Activated naive CD8-positive, alpha-beta T cell treated with anti-CD3 and anti-CD28 coated beads, Interleukin-2, amount 10 ng/mL, durations not matched to agents 7 days and 5 days (primary cell): ENCODE data around the gene DDX28. TPM values are rescaled to one million over a fixed set of nuclear protein-coding genes. Genes with fewer than 3 reads are reported as not detected.

Experiments
- ATAC-seq: fragments of 150-1000 bp; cut with Tn5 transposase; one replicate; pipeline ENCODE4 v1.10.0; 2021; ENCODE audit warnings: low read depth, moderate library complexity
- POLR2A ChIA-PET: fragments of 350-600 bp; sonication (Branson Sonifier 250); formaldehyde crosslinking; loops from one replicate; lab custom pipeline; 2021; ENCODE audit warnings: antibody characterized with exemption; lab: Charles Lee
- DNase-seq: peaks from one replicate; pipeline ENCODE4 v3.0.0; 2021
- H3K27ac Mint-ChIP-seq: one replicate; pipeline ENCODE4 v1.8.0; 2022; ENCODE audit warnings: mild to moderate bottlenecking, mixed read lengths
- H3K27me3 Mint-ChIP-seq: one replicate; pipeline ENCODE4 v1.8.0; 2022; ENCODE audit warnings: mild to moderate bottlenecking, moderate library complexity, mixed read lengths
- H3K36me3 Mint-ChIP-seq: one replicate; pipeline ENCODE4 v1.8.0; 2021; ENCODE audit warnings: mild to moderate bottlenecking, mixed read lengths
- H3K4me1 Mint-ChIP-seq: one replicate; pipeline ENCODE4 v1.8.0; 2021; ENCODE audit warnings: mixed read lengths
- H3K4me3 Mint-ChIP-seq: one replicate; pipeline ENCODE4 v1.8.0; 2022; ENCODE audit warnings: mild to moderate bottlenecking, moderate library complexity, mixed read lengths
- H3K9me3 Mint-ChIP-seq: one replicate; pipeline ENCODE4 v1.8.0; 2021; ENCODE audit warnings: mixed read lengths
- total RNA-seq, 2 experiments: library from RNA; stranded (reverse); gene quantifications; one replicate each; pipeline ENCODE4 v1.2.3, GENCODE V29; 2021

The DDX28 gene, protein sequence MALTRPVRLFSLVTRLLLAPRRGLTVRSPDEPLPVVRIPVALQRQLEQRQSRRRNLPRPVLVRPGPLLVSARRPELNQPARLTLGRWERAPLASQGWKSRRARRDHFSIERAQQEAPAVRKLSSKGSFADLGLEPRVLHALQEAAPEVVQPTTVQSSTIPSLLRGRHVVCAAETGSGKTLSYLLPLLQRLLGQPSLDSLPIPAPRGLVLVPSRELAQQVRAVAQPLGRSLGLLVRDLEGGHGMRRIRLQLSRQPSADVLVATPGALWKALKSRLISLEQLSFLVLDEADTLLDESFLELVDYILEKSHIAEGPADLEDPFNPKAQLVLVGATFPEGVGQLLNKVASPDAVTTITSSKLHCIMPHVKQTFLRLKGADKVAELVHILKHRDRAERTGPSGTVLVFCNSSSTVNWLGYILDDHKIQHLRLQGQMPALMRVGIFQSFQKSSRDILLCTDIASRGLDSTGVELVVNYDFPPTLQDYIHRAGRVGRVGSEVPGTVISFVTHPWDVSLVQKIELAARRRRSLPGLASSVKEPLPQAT
- 10 to 100 TPM; 15.2 to 17.0 TPM for total RNA-seq

GRCh38 chr16:68022728-68023537 lies at the start of gene DDX28, which contains the start of gene DUS2:
Gene DDX28 (minus strand): TSS chr16:68023232. CDS start chr16:68023202, 30 bp downstream.
Gene DUS2 (plus strand): TSS chr16:68023284. CDS start chr16:68038024, 14,740 bp downstream.
- ATAC-seq: peak; percentile 93
- Mint-ChIP-seq H3K4me3 (peak within 1 kb of the TSS; percentile 97), H3K4me1 (peaks cover 25% of the 10 kb centered on the region), H3K27ac (peak within 1 kb of the TSS; percentile 97), H3K36me3 (peaks cover 21% of the 10 kb centered on the region), H3K9me3 (no peaks in the 10 kb centered on the region), H3K27me3 (no peaks in the 10 kb centered on the region)
- POLR2A ChIA-PET: interaction anchor here (0.5 to 3.8 kb wide), 23 partner anchors 8 to 346 kb away, joined by 3 to 76 read pairs (median 4); partner anchors contain the start of genes DPEP2 and PSMB10
- DNase-seq: peak; percentile 97

GRCh38 chr16:68072038-68072695 lies 49.1 kb upstream of the DDX28 start:
- POLR2A ChIA-PET: interaction anchor here (0.5 to 9.2 kb wide), 4 partner anchors 12 to 137 kb away, joined by 3 to 240 read pairs (median 4); partner anchors contain the start of gene NFATC3
- Mint-ChIP-seq H3K27ac (peak overlapping the region; percentile 12), H3K4me1 (peaks cover 70% of the 10 kb centered on the region), H3K36me3 (peaks cover 45% of the 10 kb centered on the region), H3K4me3 (no peak overlapping the region), H3K9me3 (no peaks in the 10 kb centered on the region), H3K27me3 (no peaks in the 10 kb centered on the region)
- DNase-seq: no peak
- ATAC-seq: no peak

DNA sequence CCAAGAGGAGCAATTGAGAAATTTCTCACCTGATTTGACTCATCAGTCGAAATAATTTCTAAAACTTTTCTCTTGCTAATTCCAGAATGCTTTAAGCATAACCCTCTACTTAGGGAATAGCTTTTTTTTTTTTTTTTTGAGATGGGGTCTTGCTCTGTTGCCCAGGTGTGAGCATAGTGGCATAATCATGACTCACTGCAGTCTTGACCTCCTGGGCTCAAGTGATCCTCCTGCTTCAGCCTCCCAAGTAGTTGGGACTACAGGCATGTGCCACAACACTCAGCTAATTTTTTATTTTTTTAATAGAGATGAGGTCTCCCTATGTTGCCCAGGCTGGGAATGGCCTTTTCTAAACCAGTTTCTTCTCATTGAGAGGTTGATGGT lies 48.5 kb upstream of the DDX28 start:
- no peaks in the 10 kb centered on the region for H3K27me3 Mint-ChIP-seq
- no peak for ATAC-seq
- peak overlapping the region; percentile 74 for H3K4me3 Mint-ChIP-seq
- DNase-seq: no peak
- POLR2A ChIA-PET: interaction anchor here (0.5 to 9.2 kb wide), 9 partner anchors 9 to 165 kb away, joined by 3 to 240 read pairs (median 3); partner anchors contain the start of genes NFATC3 and PSMB10
- H3K27ac Mint-ChIP-seq: peak overlapping the region; percentile 85
- peaks cover 44% of the 10 kb centered on the region for H3K36me3 Mint-ChIP-seq
- no peaks in the 10 kb centered on the region for H3K9me3 Mint-ChIP-seq
- H3K4me1 Mint-ChIP-seq: peaks cover 73% of the 10 kb centered on the region

- POLR2A ChIA-PET: interaction anchor here (0.6 to 9.2 kb wide), 12 partner anchors 9 to 198 kb away, joined by 3 to 240 read pairs (median 3); partner anchors contain the start of genes NFATC3 and PSMB10
- no peaks in the 10 kb centered on the region for H3K9me3 Mint-ChIP-seq
- peaks cover 40% of the 10 kb centered on the region for H3K36me3 Mint-ChIP-seq
- ATAC-seq: peak; percentile 3
- H3K27me3 Mint-ChIP-seq: no peaks in the 10 kb centered on the region
- DNase-seq: no peak
- peaks cover 74% of the 10 kb centered on the region for H3K4me1 Mint-ChIP-seq
- H3K4me3 Mint-ChIP-seq: peak overlapping the region; percentile 74
- H3K27ac Mint-ChIP-seq: peak overlapping the region; percentile 85
Observed at GRCh38 chr16:68070806-68071517, 47.9 kb upstream of the DDX28 start.

DNA sequence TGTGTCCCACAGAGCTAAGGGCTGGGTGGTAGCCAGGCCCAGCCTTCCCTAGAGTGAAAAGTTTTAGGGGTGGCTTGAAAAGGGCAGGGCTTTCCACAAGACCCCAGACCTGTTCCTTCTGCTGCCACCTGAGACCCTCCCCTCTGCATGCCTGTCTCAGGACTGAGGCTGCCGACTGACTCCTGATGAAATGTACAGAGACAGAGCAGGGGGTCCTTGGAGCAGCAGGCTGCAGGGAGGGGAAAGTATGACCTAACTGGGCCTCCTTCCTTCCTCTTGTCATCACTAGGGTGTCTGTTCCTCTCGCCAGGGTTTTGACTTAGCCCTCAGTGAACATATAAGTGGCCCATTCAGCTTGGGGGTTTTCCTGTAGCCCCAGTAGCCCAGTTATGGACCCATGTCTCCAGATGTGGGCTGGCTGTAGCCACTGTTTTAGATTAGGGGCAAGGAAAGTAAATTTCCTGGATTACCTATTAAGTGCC lies 47.3 kb upstream of the DDX28 start:
- H3K4me3 Mint-ChIP-seq: peak overlapping the region; percentile 74
- no peaks in the 10 kb centered on the region for H3K27me3 Mint-ChIP-seq
- H3K36me3 Mint-ChIP-seq: peaks cover 36% of the 10 kb centered on the region
- POLR2A ChIA-PET: interaction anchor here (0.6 to 9.2 kb wide), 12 partner anchors 8 to 199 kb away, joined by 3 to 240 read pairs (median 4); partner anchors contain the start of genes DPEP2 and NFATC3
- ATAC-seq: peak; percentile 27
- no peaks in the 10 kb centered on the region for H3K9me3 Mint-ChIP-seq
- no peak for DNase-seq
- H3K4me1 Mint-ChIP-seq: peaks cover 68% of the 10 kb centered on the region
- H3K27ac Mint-ChIP-seq: peak overlapping the region; percentile 85

GRCh38 chr16:68069511-68070248 lies 46.6 kb upstream of the DDX28 start:
- peak; percentile 65 for ATAC-seq
- no peaks in the 10 kb centered on the region for H3K9me3 Mint-ChIP-seq
- no peaks in the 10 kb centered on the region for H3K27me3 Mint-ChIP-seq
- peaks cover 36% of the 10 kb centered on the region for H3K36me3 Mint-ChIP-seq
- peak overlapping the region; percentile 74 for H3K4me3 Mint-ChIP-seq
- peak overlapping the region; percentile 85 for H3K27ac Mint-ChIP-seq
- POLR2A ChIA-PET: interaction anchor here (0.5 to 9.2 kb wide), 9 partner anchors 8 to 199 kb away, joined by 3 to 240 read pairs (median 5); partner anchors contain the start of genes DPEP2 and NFATC3
- peak; percentile 68 for DNase-seq
- H3K4me1 Mint-ChIP-seq: peaks cover 66% of the 10 kb centered on the region

GRCh38 chr16:68068926-68069325 lies 45.9 kb upstream of the DDX28 start:
- Mint-ChIP-seq H3K27me3 (no peaks in the 10 kb centered on the region), H3K4me3 (no peak overlapping the region), H3K4me1 (peaks cover 66% of the 10 kb centered on the region), H3K9me3 (no peaks in the 10 kb centered on the region), H3K27ac (peak overlapping the region; percentile 85), H3K36me3 (peaks cover 33% of the 10 kb centered on the region)
- DNase-seq (no peak), ATAC-seq (no peak)
- POLR2A ChIA-PET: interaction anchor here (0.6 to 9.2 kb wide), 3 partner anchors 15 to 70 kb away, joined by 3 to 240 read pairs (median 6); partner anchors contain the start of genes DPEP2 and NFATC3

GRCh38 chr16:68066763-68067162 lies 43.7 kb upstream of the DDX28 start:
- Mint-ChIP-seq H3K4me3 (no peak overlapping the region), H3K9me3 (no peaks in the 10 kb centered on the region), H3K27ac (no peak overlapping the region), H3K4me1 (peaks cover 67% of the 10 kb centered on the region), H3K36me3 (peaks cover 23% of the 10 kb centered on the region), H3K27me3 (no peaks in the 10 kb centered on the region)
- DNase-seq (no peak), ATAC-seq (no peak)
- POLR2A ChIA-PET: no interaction called here

DNA sequence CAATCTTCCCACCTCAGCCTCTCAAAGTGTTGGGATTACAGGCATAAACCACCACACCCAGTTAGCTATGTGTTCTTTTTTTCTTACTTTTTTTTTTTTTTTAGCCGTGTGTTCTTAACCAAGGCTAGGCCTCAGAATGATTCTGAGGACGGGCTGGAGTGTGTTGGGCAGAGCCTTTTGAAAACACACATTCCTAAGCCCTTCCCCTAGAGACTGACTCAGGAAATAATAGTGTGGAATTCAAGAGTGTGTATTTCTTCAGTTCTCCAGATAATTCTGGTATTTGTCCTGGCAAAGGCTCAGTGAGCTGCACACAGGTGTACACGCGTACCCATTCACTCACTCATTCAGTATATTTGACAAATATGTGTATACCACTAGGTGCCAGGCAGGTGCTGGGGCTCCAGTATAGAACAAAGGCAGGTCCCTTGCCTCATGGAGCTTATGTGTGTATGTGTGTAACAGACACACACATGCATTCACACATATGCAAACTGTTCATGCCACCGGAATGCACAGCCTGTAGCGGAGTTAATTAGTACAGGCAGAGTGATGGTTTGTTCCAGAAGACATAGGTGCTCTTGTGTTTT lies 42.8 kb upstream of the DDX28 start:
- Mint-ChIP-seq H3K27me3 (no peaks in the 10 kb centered on the region), H3K4me3 (no peak overlapping the region), H3K4me1 (peaks cover 70% of the 10 kb centered on the region), H3K27ac (peak overlapping the region; percentile 54), H3K9me3 (no peaks in the 10 kb centered on the region), H3K36me3 (peaks cover 26% of the 10 kb centered on the region)
- POLR2A ChIA-PET: interaction anchor here (0.6 to 3.4 kb wide), 6 partner anchors 9 to 294 kb away, joined by 3 to 11 read pairs (median 4); partner anchors contain the start of genes DDX28, DUS2 and PSMB10
- ATAC-seq (no peak), DNase-seq (no peak)

DNA sequence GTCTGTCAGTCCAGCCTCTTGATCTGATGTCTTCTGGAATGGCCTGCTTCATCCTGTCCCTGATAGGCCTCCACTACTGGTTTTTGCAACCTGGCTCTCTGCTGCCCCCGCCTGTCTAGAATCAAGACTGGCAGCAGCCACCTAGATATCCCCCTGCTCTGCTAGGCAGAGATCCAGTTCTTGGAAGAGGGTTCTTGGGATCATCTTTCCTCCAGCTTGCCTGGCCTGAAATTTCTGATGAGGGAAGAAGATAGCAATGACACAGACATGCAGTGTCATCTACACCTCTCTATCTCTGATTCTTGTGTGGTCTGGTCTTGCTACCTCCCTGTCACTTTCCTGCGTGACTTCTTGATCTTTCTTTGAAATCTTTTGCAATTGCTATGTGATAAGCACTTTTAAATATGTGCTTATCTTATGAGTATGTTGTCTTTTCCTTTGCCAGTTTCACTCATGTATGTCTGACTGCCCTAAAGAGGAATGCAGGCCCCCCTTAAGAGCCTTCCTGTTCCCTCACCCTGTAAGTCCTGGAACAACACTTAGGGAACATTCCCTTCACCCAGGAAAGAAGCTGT lies 41.8 kb upstream of the DDX28 start:
- Mint-ChIP-seq H3K27me3 (no peaks in the 10 kb centered on the region), H3K36me3 (peaks cover 29% of the 10 kb centered on the region), H3K4me3 (peak overlapping the region; percentile 45), H3K9me3 (no peaks in the 10 kb centered on the region), H3K27ac (peak overlapping the region; percentile 95), H3K4me1 (peaks cover 65% of the 10 kb centered on the region)
- ATAC-seq: peak; percentile 62
- POLR2A ChIA-PET: interaction anchor here (1.4 to 3.4 kb wide), 3 partner anchors 10 to 129 kb away, joined by 3 to 11 read pairs (median 4); partner anchors contain the start of gene PSMB10
- DNase-seq: peak; percentile 77
